Globus pallidus (tissue), 1 donor: ENCODE results near the gene GNAL.
"Not testable (repeated sequence)": the region's sequence is repeated elsewhere in the genome, so short reads cannot be mapped to it uniquely, and the experiment has no call there.

Experiments used
- DNase-seq: peaks from one replicate; pipeline ENCODE4 v3.0.0-alpha.2; 2015; ENCODE audit warnings: low spot score

Gene GNAL

DNA sequence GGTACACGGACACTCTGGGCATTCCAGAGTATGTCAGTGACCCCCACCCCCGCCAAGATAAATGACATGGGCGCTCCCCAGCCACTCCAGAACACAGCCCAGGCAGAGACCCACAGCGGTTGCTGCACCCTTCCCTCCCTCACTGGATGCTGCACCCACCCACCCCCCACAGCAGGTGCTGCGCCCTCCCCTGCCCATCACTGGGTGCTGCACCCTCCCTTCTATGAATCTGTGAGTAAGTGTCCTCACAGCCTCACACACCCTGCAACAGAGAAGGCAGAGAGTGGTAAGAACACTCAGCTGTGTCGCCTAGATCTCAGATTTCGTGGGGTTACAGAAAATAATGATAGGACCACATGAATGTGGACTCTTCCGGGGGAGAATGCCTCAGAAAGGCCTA lies 185.6 kb downstream of the GNAL start:
- DNase-seq, result no peak

DNA sequence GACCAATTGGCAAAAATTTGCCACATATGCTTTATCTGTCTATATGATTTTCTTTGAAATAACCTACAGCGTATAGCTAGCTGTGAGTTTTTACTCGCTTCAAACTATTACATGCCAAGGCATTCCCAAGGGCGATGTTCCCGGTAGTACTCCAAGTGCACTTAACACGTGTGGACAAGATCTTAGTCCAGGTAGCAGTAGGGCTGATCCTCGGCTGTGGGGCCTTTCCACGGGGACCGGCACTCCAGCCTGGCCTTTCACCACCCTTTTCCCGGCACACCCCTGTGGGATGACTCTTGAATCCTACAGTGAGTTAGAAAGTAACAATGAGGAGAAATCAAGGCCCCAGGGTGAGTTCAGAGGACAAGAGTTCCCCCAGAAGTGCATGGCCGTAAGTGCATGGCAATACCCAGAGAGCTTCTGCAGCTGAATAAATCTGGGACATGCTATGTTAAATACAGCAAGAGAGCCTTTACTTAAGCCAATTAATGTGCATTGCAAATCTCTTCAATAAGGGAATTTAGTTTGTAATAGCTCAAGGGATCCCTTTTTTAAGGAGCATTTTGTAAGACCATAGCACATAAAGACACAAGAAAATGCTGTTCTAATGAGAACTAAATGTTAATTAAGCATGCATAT lies 188.6 kb downstream of the GNAL start:
- no peak for DNase-seq

DNA sequence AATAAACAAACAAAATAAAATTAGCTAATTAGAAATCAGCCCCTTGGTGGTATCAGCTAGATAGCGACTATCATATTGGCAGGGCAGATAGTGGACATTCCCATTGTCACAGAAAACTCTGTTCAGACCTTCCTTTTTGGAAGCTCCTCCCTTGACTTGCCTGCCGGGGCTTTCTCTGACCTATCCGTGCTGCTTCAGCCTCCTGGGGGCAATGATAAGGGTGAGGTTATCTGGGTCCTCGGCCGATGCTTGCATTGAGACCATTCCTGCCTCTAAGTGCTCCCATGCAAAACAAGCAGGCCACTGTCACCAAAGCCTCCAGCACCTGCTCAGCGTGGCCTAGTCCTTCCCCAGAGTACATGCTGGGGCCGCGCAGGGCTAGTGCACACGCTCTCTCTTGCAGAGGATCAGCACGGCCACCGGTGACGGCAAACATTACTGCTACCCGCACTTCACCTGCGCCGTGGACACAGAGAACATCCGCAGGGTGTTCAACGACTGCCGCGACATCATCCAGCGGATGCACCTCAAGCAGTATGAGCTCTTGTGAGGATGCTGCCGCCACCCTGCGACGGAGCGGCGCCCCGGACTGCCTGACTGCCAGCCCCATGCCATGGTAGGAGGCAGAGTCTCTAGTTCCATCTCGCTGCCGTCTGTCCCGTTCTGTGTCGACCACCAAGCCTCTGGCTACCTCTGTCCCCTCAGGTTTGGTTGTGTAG lies 191.7 kb downstream of the GNAL start:
- DNase-seq, result no peak

DNA sequence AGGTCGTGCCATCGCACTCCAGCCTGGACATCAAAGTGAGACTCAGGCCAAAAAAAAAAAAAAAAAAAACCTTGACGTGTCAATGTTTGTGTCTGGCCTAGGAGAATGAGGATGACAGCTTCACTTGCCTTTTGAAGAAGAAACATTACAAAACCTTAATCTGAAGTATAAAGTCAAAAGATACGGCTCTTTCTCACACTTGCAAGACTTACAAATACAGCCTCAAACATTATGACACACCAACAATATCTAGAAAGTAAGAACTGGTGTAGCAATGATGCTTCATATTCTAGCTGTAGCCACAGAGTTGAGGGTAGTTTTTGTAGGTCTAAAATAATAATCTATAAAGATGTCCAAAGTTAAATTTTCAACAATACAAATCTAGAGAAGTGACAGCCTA lies 193.6 kb downstream of the GNAL start:
- DNase-seq, result no peak

DNA sequence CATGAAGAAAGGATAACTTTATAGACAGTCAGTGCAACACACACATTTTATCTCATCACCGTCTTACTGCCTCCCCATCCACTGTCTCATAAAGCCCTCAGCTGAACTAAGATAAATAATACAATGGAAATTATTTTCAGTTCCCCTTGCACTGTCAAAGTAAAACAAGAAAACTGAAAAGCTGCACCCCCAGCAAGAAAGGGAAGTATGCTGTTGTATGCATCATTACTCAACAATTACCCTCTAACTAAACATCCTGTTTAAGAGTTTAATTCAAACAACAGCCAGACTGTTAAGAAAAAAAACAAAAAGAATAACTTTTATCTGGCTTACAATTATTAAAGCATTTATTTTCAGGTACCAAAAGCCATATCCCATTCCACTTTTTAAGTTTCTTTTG lies 194.1 kb downstream of the GNAL start:
- DNase-seq, result peak; percentile 29

DNA sequence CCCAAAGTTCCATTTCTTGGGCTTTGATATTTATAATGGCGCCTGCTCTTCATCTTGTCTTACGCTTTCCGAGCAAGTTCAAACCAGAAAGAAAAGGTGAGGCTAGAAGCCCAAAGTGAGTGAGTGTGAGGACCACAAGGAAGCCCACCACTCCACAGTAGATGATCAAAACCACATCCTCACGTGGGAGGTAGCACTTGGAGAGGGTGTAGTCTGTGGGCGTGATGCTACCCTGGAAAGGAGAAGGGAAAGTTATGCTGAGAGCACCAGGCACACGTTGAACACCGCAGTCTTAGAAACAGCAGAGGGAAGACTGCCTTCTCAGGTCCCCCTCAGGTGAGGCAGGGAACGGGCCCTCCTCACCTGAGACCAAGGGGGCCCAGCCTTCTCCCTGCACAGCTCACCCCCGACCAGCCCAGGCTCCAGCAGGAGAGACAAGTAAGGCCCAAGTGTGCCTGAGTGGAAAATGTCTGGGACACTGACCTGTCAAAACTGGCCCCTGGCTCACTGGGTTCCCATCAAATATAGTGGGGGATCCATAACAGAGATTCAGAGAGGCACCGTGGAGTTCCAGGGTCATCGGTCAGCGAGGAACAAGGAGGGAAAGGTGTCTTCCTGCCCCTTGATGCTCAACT lies 195.4 kb downstream of the GNAL start:
- no peak for DNase-seq

DNA sequence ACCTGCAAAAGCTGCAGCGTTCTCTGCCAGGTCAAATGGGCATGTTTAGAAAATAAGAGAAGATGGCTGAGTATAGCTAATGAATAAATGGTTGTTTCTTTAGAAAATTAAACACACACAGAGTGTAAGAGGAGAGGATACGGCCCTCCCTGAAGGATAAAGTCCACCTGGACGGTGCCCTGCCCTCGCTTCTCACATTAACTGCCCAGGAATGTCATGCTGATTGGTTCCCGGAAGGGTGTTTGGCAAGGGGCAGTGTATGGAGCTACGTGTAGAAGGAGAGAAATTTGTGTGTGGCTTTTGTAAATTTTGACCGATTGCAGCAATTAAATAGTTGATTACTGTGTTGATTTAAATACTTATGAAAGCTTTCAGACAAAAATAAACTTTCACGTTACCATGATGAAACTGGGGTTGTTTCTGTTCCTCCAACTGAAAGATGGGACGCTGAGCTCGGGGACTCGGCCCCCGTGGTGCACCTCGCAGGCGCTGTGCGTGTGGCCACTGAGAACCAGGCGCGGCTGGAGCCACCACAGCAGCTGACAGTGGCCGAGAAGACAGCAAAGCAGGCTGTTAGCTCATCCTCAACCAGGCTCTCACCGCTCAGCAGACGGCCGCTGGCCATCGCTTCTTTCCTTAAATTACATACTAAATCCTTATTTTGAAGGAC lies 196.3 kb downstream of the GNAL start:
- peak; percentile 47 for DNase-seq

DNA sequence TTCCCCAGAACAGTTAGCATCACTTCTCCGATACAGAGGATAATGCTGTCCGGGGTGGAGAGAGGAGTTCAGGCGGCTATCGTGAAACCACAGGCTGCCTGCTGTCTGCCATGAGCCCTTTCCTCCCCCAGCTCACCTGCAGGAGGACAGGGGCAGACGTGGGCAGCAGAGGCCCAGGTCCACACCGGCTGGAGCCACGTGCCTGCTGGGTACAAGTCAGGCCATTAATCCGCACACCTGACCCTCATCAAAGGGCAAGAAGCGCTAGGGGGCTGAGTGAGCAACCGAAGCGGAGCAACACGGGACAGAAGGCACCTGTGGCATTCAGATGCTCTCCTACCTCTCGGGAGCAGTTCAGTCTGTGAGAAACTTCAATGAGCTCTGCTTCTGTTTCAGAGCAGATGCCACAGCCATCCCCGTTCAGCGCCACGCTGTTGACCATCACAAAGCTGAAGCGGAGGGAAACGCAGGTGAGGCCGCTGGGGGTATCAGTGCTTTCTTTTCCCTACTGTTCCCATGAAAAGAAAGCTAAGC lies 197.6 kb downstream of the GNAL start:
- DNase-seq, result no peak

DNA sequence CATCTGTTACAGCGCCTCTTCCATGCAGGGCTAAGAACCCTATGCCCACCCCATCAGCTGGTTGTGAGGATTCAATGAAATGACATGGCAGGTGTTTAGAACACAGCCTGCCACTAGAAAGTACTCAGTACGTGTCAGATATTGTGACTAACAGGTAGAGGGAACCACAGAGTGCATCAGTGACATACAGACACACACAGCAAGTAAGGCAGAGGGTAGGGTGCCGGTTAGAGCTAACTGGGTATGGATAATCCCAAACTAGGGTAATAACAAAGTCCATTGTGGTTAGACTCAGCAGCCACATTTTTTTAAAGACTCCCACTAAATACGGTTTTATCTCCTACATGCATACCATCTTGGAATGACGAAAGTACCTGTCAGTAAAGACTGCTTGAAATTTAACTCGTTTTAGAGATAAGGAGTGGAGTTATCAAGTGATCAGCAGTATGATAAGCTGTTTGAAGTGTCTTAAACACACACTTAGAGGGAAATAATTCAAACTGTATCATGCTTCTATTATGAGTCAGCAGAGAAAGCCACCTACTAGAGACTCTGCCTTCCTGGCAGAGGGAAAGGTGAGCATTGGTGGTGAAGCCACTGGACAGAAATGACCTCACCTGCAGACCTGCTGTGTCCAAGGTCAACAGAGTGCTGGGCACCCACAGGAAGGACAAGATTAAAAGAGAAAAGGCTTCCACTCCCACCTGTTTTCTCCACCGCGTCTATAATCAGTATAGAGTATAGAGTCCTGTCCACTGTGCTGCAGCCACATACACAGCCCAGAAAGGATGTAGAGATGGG lies 198.5 kb downstream of the GNAL start:
- DNase-seq, result no peak

DNA sequence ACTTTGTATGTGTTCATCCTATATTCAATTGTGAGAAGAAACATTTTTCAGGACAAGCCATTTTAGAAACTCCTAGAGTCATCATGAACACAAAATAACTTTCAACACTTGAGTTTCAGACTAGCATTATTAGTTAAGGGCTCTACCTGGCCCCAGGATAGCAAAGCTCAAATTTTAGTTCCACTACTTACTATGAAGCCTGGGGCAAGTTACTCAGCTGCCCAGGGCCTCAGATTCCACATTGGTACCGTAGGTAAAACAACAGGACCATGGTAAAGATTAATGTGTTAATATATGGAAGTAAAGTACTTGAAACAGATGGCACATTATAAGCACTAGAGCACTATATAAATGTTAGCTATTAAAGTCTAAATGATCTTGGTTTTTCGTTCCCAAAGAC lies 199.7 kb downstream of the GNAL start:
- DNase-seq, result no peak

DNA sequence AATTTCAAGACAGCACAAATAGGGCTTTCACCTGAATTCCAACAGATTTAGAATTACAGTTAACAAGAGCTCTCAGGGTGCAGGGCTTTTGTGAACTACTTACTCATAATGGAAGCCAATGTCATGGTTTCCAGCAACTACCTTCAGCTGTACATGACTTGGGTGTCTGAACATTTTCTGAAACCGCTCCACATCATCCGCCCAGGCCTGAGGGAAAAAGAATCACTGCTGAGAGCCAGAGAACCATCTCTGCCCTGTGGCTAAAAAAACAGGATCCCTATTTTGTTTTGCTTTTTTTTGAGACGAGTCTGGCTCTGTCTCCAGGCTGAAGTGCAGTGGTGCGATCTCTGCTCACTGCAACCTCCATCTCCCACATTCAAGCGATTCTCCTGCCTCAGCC lies 200.2 kb downstream of the GNAL start:
- DNase-seq, result no peak

DNA sequence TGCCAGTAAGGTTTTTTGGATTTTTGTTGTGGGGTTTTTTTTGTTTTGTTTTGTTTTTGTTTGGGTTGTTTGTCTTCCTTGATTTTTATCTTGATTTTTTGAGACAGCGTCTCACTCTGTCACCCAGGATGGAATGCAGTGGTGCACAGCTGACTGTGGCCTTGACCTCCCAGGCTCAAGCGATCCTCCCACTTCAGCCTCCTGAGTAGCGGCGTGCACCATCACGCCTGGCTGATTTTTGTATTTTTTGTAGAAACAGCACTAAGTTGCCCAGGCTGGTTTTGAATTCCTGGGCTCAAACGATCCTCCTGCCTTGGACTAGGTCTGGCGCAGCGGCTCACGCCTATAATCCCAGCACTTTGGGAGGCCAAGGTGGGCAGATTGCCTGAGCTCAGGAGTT lies 202.7 kb downstream of the GNAL start:
- no peak for DNase-seq

DNA sequence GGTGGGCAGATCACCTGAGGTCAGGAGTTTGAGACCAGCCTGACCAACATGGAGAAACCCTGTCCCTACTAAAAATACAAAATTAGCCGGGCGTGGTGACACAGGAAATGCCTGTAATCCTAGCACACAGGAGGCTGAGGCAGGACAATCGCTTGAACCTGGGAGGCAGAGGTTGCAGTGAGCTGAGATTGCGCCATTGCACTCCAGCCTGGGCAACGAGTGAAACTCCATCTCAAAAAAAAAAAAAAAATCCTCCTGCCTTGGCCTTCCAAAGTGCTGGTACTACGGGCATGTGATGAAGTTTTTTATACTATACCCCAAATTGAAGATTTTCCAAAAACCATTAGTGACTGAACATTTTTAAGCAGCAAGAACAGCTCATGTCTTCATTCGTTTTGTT lies 203.4 kb downstream of the GNAL start:
- not testable (repeated sequence) for DNase-seq

DNA sequence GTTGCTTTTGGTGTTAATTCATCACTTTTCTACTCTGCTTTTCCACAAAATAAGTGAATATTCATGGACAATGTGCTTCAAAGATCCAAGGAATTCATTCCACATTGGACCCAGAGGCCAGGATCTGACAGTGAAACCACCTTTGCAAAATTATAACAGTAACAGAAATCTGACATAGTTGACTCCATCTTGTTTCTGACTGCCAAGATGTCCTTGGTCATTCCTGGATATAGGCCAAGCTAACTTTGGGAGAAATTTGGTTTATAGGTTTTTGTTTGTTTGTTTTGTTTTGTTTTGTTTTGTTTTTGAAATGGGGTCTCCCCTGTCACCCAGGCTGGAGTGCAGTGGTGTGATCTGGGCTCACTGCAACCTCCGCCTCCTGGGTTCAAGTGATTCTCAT lies 208.7 kb downstream of the GNAL start:
- no peak for DNase-seq

DNA sequence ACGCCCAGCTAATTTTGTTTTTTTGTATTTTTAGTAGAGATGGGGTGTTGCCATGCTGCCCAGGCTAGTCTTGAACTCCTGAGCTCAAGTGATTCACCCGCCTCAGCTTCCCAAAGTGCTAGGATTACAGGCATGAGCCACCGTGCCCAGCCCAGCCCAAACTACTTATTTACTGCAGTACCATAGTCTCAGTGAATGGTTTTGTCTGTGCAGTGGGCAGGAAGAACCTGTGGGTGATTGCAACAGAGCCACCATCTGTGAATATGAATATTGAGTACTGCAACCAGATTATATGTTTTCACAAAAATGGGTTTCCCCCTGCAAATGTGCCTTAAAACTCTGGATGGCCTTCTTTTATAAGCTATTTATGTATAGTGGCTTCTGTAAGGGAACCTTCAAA lies 210.0 kb downstream of the GNAL start:
- no peak for DNase-seq

DNA sequence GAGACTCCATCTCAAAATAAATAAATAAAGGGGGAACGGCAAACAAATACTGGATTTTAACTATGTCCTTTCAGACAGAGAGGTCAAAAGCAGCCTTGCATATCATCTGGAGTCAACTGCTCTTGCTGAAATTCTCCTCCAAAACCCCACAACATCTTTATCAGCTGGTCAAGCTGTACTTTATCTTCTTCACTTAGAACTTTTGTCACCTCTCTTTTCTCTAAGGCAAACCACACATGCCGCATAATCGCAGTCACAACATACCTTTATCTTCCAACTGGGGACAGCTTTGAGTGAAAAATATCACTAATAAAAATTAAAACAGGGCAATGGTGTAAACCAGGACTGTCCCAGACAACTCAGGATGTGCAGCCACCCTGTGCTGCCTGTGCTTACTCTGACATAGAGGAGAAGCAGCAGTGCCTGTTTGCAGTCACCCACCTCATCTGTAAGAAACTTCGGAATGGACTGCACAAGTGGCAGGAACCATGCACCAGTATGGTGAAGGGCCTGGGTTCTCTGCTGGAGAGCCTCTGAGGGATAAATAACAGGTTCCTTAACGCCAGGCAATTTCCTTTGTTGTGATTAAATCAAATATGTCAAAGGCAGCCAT lies 212.9 kb downstream of the GNAL start:
- DNase-seq, result no peak

DNA sequence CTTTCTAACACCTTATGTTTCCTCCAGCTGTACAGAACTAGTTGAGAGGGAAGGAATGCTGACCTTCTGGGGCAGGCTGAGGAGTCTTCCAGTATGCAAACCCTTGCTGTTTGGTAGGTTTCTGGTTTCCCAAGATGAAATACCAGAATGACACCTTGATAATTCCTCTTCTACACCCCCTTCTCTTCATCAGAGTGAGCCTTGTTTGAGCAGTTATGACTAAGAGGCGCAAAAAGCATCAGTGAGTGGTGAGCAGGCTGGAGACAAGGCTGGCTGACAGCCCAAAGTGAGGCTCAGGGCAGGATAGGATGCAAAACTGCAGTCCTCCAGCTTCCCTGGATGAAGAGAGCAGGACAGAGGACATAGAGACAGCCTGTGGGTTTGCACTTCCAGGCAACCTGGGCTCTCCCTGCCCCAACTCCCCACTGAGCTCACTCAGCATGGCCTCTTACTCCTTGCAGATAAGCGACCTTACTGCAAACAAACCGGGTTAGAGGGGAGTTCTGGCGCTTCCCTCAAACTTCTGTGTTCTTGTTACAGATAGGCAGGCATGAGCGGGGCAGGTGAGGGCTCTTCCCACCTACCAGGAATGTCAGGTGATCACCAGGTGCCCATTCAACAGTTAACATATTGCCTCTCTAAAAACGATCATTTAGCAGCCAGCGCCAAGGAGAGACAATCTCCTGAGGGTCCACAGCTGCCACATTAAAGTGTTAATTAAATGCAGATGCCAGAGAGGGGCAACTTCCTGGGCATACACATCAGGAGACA lies 213.6 kb downstream of the GNAL start:
- no peak for DNase-seq

DNA sequence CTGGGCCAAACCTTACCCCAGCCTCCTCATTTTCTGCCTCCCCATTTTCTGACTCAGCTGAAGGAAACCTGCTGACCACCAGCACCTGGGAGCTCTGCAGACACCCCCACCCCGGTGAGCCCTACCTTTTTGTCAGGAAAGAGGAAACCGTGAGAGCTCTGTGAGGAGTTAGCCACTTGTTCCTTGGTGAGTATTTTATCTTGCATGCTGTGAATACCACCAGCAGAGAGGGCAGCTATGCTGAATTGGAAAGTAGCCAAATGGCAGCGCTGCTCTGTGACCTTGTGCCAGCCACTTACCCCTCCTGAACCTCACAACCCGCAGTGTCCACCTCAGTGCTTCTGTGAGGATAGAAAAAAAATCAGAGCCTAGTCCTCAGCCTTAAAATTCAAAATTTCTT lies 216.5 kb downstream of the GNAL start:
- no peak for DNase-seq

DNA sequence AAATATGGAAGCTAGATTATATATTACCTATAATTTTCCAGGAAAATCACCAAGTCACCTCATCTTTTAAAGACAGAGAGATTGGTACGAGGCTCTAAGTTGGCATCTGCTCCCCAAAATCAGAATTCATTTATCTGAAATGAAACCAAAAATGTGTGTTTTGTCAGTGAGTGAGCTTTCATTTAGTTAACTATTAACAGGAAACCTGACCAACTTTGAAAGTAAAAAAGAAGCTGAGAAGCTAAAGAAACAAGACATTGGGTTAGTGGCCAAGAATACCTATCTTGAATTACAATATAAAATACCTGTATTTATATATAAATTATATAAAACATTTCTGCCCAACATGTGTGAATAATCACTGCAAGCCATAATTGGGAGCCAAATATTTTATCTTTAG lies 217.1 kb downstream of the GNAL start:
- DNase-seq, result no peak
